Stimulated activated CD8-positive, alpha-beta memory T cell treated with anti-CD3 and anti-CD28 coated beads, Interleukin-4, amount 100 ng/mL, for 48 hours (primary cell): ENCODE results near the gene NAA80.
"Not testable (repeated sequence)": the region's sequence is repeated elsewhere in the genome, so short reads cannot be mapped to it uniquely, and the experiment has no call there.

ENCODE experiments used
- DNase-seq: peaks from one replicate; pipeline ENCODE4 v3.0.0-alpha.2; 2020

The NAA80 gene

DNA sequence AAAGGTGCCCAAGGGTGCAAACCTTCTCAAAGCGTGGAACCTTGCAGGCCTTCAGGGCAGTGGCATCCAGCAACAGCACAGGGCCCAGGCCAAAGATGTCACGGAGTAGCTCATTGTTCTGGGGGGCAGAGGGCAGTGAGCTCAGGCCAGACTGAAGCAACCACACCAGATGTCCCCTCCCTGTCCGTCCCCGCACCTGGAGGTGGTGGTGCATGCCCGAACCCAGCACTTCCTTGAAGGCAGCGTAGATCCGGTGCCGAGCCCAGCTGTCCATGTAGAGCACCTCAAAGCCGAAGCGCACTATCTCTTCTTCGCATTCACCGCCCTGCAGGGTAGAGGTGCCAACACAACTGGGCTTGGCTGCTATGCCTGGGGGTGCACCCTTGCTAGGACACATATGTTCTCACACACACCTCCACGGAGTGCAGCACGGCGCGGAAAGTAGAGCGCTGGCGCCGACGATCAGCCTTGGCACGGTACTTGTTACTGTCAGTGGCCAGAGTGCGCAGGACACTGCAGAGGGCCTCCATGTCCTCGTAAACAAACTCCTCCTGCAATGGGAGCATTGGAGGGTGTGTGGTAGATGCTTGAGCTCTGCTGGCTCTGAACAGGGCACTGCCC, 10.7 kb downstream of the NAA80 start:
- DNase-seq, result no peak

DNA sequence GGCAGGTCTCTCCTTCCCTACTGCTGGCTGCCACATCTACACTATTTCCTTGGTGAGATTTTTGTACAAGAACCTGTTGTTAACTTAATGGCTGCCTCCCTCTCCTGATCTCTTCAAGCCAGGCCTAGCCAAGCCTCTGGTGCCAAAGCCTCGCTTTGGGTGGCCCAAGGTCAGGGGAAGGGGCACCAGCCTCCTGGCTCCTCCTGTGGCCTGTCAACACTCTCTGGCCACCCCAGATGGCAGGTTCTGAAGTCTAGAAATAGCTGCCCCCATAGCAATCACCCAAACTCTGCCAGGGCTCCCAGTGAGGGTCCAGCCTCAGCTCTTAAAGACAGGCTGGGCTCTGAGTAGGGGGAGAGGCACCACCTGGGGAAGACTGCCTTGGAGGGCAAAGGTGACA, 11.9 kb downstream of the NAA80 start:
- DNase-seq, result no peak

DNA sequence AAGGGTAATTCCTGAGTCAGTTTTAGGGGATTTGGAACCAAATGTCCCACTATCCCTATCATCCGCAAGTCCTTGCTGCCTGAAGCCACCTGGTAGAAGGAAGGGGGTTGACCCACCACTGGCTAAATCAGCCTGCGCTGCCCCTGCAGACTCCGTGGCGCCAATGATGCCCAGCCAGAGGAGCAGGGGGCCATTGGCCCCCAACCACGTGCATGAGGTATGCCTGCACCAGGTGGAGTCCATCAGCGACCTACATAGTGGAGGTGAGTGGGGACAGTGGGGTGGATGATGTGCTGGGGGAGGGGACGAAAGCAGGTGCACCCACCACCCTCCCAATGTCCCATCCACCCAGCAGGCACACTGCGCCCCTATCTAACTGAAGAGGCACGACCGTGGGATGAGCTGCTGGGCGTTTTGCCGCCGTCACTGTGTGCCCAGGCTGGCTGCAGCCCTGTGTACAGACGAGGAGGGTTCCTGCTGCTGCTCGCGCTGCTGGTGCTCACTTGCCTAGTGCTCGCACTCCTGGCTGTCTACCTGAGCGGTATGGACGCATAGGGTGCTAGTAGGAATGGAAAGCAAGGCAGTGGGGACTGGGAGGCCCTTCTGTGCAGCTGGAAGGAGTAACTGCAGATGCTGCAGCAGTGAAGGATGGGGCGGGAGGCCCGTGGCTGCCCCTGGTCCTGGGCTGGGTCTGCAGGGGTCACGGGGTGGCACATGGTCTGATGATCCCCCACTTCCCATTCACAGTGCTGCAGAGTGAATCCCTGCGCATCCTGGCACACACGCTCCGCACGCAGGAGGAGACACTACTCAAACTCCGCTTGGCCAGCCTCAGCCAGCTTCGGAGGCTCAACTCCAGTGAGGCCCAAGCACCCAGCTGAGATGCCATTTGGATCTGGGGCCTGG, 12.6 kb downstream of the NAA80 start:
- no peak for DNase-seq

GRCh38 chr3:50284121-50284520, 15.1 kb downstream of the NAA80 start:
- DNase-seq, result not testable (repeated sequence)

GRCh38 chr3:50279255-50280016, 19.8 kb downstream of the NAA80 start:
- DNase-seq, result no peak

DNA sequence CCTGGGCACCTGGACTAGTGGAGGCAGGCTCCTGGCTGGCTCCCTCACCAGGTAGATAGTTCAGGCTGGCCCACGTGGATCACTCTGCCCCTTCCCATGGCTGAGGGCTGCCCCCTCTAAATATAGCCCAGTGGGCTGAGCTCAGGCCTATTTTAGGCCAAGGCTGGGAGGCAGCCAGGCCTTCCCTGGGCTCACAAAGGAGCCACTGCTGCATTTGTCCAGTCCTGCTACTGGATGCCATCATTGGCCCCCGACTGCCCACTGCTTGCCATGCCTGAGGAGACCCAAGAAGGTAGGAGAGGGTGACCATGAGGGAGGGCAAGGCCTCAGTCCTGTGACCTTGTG, 20.4 kb downstream of the NAA80 start, which contains the start of gene LSMEM2:
TSS of gene LSMEM2 (plus strand) at position 208 of the 345 bp plus-strand sequence. CDS start at position 235, 27 bp downstream.
- DNase-seq, result no peak

- DNase-seq, result no peak
Observed at GRCh38 chr3:50278123-50278879, 20.9 kb downstream of the NAA80 start.

DNA sequence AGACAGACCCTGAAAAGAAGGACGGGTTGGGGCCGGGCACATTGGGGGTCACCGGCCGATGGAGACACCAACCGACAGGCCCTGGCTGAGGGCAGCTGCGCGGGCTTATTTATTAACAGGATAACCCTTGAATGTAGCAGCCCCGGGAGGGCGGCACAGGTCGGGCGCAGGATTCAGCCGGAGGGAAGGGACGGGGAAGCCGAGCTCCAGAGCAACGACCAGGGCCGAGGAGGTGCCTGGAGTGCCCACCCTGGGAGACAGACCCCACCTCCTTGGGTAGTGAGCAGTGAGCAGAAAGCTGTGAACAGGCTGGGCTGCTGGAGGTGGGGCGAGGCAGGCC, 22.5 kb downstream of the NAA80 start:
- DNase-seq, result no peak

DNA sequence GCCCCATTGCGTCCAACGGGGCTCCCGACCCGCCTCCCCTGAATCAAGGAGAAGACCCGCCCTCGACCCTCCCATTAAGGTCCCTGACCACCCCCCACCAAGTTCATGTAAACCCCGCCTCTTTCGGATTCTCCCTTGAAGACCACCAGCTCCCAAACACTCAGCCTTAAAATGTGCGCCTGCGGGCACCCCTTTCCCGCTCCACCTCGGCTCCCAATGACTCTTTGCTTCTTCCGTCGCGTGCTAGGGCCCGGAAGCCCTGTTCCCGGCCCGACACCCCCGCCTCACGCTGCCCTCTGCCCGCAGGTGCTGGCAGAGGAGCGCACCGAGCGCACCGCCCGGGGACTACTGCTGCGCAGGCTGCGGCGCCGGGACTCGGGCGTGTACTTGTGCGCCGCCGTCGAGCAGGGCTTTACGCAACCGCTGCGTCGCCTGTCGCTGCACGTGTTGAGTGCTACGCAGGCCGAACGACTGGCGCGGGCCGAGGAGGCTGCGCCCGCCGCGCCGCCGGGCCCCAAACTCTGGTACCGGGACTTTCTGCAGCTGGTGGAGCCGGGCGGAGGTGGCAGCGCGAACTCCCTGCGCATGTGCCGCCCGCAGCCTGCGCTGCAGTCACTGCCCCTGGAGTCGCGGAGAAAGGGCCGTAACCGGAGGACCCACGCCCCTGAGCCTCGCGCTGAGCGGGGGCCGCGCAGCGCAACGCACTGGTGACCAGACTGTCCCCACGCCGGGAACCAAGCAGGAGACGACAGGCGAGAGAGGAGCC, 23.0 kb downstream of the NAA80 start:
- peak; percentile 55 for DNase-seq

DNA sequence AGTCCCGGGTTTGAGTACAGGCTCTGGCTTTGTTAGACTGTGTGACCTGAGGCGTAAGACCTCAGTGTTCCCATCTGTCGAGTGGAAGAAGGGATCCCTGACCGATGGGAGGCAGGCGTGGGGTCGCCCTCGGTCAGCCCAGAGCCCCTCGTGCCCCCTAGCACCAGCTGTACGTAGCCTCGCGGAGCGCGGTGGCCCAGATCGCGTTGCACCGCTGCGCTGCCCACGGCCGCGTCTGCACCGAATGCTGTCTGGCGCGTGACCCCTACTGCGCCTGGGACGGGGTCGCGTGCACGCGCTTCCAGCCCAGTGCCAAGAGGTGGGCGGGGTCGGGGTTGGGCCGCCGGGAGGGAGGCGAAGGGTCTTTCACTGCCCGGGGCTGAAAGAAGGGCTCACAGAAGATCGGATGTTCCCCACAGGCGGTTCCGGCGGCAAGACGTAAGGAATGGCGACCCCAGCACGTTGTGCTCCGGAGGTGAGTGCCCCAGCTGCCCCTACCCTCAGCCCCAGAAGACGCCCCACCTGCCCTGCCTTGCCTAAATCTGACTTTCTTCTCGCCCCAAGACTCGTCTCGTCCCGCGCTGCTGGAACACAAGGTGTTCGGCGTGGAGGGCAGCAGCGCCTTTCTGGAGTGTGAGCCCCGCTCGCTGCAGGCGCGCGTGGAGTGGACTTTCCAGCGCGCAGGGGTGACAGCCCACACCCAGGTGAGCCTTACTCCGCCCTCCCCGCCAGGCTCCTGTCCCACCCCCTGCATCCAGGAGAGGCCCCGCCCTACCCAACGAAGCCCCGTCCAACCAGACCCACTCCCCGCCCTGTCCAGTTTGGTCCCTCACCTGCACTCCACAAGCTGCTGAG, 23.8 kb downstream of the NAA80 start:
- DNase-seq, result no peak

GRCh38 chr3:50274371-50275104, 24.7 kb downstream of the NAA80 start:
- peak; percentile 89 for DNase-seq

DNA sequence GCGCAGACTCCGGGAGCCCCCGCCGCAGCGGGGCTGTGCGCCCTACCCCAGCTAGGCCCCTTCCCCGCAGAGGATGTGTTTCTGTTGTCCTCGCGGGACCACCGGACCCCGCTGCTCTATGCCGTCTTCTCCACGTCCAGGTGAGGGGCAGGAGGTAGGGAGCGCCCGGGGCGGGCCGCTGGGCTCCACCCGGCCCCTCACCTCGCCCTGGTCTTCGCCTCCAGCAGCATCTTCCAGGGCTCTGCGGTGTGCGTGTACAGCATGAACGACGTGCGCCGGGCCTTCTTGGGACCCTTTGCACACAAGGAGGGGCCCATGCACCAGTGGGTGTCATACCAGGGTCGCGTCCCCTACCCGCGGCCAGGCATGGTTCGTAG, 25.5 kb downstream of the NAA80 start:
- DNase-seq, result no peak

GRCh38 chr3:50272911-50273688, 26.1 kb downstream of the NAA80 start:
- DNase-seq, result peak; percentile 98

GRCh38 chr3:50272538-50272910, 26.7 kb downstream of the NAA80 start:
- not testable (repeated sequence) for DNase-seq

GRCh38 chr3:50271314-50271936, 27.8 kb downstream of the NAA80 start:
- DNase-seq, result no peak

DNA sequence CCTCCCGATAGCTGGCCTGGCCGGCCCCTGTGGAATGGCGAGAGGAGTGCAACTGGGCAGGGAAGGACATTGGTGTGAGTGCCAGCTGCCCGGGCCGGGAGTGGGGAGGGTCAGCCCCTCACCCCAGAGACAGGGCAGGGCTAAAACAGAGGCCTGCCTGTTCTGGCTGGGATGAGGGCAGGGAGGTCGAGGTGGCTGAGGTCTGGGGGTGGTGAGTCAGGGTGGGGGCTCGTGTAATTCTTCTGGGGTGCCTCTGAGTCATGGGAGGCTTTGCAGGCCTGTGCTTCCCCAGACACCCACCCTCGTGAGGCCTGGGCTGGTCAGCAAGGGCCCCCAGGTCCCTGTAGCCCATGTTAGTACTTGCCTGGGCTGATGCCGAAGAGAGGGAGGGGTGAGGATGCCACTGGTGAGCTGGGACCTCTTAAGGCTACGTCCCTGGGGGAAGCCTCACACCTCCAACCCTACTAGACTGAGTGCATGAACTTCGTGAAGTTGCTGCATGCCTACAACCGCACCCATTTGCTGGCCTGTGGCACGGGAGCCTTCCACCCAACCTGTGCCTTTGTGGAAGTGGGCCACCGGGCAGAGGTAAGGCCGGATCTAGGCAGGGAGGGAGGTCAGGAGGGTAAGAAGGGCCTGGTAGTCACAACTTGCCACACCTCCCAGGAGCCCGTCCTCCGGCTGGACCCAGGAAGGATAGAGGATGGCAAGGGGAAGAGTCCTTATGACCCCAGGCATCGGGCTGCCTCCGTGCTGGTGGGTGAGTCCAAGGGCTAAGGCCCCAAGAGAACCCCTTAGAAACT, 28.6 kb downstream of the NAA80 start:
- no peak for DNase-seq

DNA sequence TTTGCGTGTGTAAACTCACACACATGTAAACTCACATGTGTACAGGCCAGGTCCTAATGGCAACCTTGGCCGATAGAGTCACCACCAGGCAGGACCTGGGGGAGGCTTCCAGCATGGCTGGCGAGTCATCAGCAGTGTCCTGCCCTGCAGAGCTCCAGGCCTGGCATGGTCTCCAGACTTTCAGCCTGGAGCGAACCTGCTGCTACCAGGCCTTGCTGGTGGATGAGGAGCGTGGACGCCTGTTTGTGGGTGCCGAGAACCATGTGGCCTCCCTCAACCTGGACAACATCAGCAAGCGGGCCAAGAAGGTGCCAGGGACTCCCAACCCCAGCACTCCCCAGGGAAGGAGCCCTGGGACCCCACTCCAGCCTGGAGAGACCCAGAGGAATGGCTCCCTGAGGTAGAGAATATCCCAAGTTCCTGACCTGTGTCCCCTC, 29.2 kb downstream of the NAA80 start:
- no peak for DNase-seq

DNA sequence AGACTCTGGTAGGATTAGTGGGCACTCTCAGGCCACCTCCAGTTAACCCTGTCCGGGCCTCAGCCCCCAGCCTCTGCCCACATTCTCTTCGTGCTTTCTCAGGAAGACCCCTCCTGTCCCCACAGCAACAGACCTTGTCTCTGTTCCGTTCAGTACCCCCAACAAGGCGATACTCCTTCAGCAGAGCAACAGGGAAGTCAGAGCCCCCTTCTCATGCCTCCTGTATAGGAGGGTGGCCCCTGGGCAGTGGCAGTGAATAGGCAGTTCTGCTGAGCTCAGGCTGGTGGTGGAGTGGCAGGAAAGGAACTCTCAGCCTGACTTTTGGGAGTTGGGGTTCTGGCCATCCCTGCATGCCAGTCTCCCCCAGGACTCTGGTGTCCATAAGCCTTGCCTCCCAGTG, 29.7 kb downstream of the NAA80 start:
- DNase-seq, result no peak
